CD4-positive, alpha-beta T cell (primary cell): Measurements from ENCODE around the gene RFX5. TPM values are rescaled to one million over a fixed set of nuclear protein-coding genes. Genes with fewer than 3 reads are reported as not detected.

Experiments used
- ATAC-seq: fragments of 200-7000 bp; cut with Tn5 transposase; one replicate; pipeline ENCODE4 v1.10.0; 2022; ENCODE audit warnings: mild to moderate bottlenecking; ENCODE audit not compliant: poor library complexity
- CTCF ChIA-PET: fragments of 350-600 bp; sonication (Branson Sonifier 250); formaldehyde crosslinking; loops from one replicate; lab custom pipeline; 2021; ENCODE audit warnings: antibody characterized with exemption, inconsistent platforms; lab: Charles Lee
- POLR2A ChIA-PET: fragments of 350-600 bp; sonication (Branson Sonifier 250); formaldehyde crosslinking; loops from one replicate; lab custom pipeline; 2021; ENCODE audit warnings: antibody characterized with exemption, inconsistent platforms; lab: Charles Lee
- DNase-seq, 14 experiments: peaks; one replicate each; pipeline ENCODE4 v3.0.0-alpha.2; 2013 to 2020; ENCODE audit warnings: mixed read lengths in 2 of 14
- H3K27ac ChIP-seq, 2 donors: one replicate each; pipeline versions ENCODE4 v1.5.1 to v1.7.0; 2013; ENCODE audit warnings: low read length in 2 of 2, low read depth in 1 of 2, mild to moderate bottlenecking in 1 of 2
- H3K27me3 ChIP-seq, 2 experiments: 1 replicate in 1 of 2; 2 replicates in 1 of 2; pipeline versions ENCODE4 v1.6.1 to v1.7.0; 2013; ENCODE audit warnings: low read length in 2 of 2, control low read depth in 1 of 2, mild to moderate bottlenecking in 1 of 2, moderate library complexity in 1 of 2; ENCODE audit not compliant: insufficient read depth in 2 of 2, control insufficient read depth in 1 of 2
- H3K36me3 ChIP-seq: one replicate; pipeline ENCODE4 v1.6.1; 2013; ENCODE audit warnings: low read length, control low read depth; ENCODE audit not compliant: insufficient read depth
- H3K4me1 ChIP-seq: one replicate; pipeline ENCODE4 v1.6.1; 2013; ENCODE audit warnings: low read length, control low read depth; ENCODE audit not compliant: insufficient read depth
- H3K4me3 ChIP-seq: one replicate; pipeline ENCODE4 v1.5.1; 2013; ENCODE audit warnings: mild to moderate bottlenecking, low read length, moderate library complexity
- H3K9me3 ChIP-seq, 2 experiments: 1 replicate in 1 of 2; 2 replicates in 1 of 2; pipeline versions ENCODE4 v1.6.1 to v1.7.0; 2013; ENCODE audit warnings: low read length in 2 of 2, mild to moderate bottlenecking in 2 of 2, control low read depth in 1 of 2, moderate library complexity in 1 of 2; ENCODE audit not compliant: control insufficient read depth in 1 of 2, insufficient read depth in 1 of 2
- H3K27ac Mint-ChIP-seq: one replicate; pipeline ENCODE4 v1.8.0; 2020; ENCODE audit warnings: mixed read lengths
- H3K27me3 Mint-ChIP-seq: one replicate; pipeline ENCODE4 v1.8.0; 2021; ENCODE audit warnings: mixed read lengths
- H3K36me3 Mint-ChIP-seq: one replicate; pipeline ENCODE4 v1.8.0; 2021; ENCODE audit warnings: low read depth, mixed read lengths
- H3K4me1 Mint-ChIP-seq: one replicate; pipeline ENCODE4 v1.8.0; 2021; ENCODE audit warnings: low read depth, mixed read lengths
- H3K4me3 Mint-ChIP-seq: one replicate; pipeline ENCODE4 v1.8.0; 2020; ENCODE audit warnings: mild to moderate bottlenecking, mixed read lengths
- H3K9me3 Mint-ChIP-seq: one replicate; pipeline ENCODE4 v1.8.0; 2020; ENCODE audit warnings: mixed read lengths
- CTCF ChIP-seq: fragments of 200-600 bp; IDR thresholded peaks from one replicate; pipeline ENCODE4 v1.8.0; 2022; ENCODE audit warnings: antibody characterized with exemption, mild to moderate bottlenecking
- intact Hi-C, 2 experiments: fragments of 100-400 bp; cut with DNase I in 1 of 2; cut with micrococcal nuclease in 1 of 2; formaldehyde crosslinking; loops; one replicate each; pipeline versions ENCODE4 v1.15.1 to v1.9.0; 2023 to 2025; cut with DNase I, micrococcal nuclease
- total RNA-seq, 174 experiments: library from RNA in 2 of 174; stranded (reverse) in 2 of 174; gene quantifications; one replicate each; pipeline ENCODE4 v1.2.3 and lab custom pipeline; 2021 to 2026

RFX5 gene
- total RNA-seq, 2 experiments from 2014 or later = 62.0 to 65.7 TPM

- Mint-ChIP-seq H3K4me1 (peaks cover 30% of the 10 kb centered on the region), H3K9me3 (peaks cover 2% of the 10 kb centered on the region), H3K27me3 (no peaks in the 10 kb centered on the region), H3K27ac (peak overlapping the region; percentile 94), H3K36me3 (peaks cover 41% of the 10 kb centered on the region), H3K4me3 (peak overlapping the region; percentile 94)
- DNase-seq (no peak), ATAC-seq (no peak)
- peak overlapping the region; percentile 81 for H3K4me3 ChIP-seq
- ChIA-PET CTCF (interaction anchor here (1.6 kb wide), 1 partner anchor 47 kb away, joined by 5 read pairs; no protein-coding TSS in a partner anchor), POLR2A (interaction anchor here (1.0 to 1.8 kb wide), 7 partner anchors 21 to 248 kb away, joined by 3 to 16 read pairs (median 4); partner anchors contain the start of genes PI4KB, PSMB4, PSMD4 and ZNF687)
- H3K36me3 ChIP-seq = peaks cover 24% of the 10 kb centered on the region
- H3K27me3 ChIP-seq = no peaks in the 10 kb centered on the region
- TF ChIP-seq CTCF = no peak
- peak overlapping the region; percentile 97 to 98 for H3K27ac ChIP-seq
- intact Hi-C loops = loop anchor here (1.0 to 10.0 kb wide), 5 partner anchors 20 to 273 kb away; partner anchors contain the start of genes PI4KB (in 2 of the 2), GABPB2 (in 1 of the 2), PIP5K1A (in 1 of the 2) and PSMB4 (in 1 of the 2)
- H3K9me3 ChIP-seq = peaks cover 0 to 17% of the 10 kb centered on the region in 2 experiments
- H3K4me1 ChIP-seq = peaks cover 33% of the 10 kb centered on the region
These were observed 633 bp upstream of the RFX5 start for GRCh38 chr1:151347523-151348246.

GRCh38 chr1:151346082-151346768, 827 bp downstream of the RFX5 start:
- Histone ChIP-seq H3K36me3 (peaks cover 36% of the 10 kb centered on the region), H3K4me1 (peaks cover 33% of the 10 kb centered on the region), H3K9me3 (peaks cover 0 to 9% of the 10 kb centered on the region in 2 experiments), H3K4me3 (peak overlapping the region; percentile 81), H3K27ac (peak overlapping the region; percentile 97 to 98), H3K27me3 (no peaks in the 10 kb centered on the region)
- DNase-seq (peak in 4 of 14 experiments; percentile 6 to 50 (median 20)), ATAC-seq (no peak)
- H3K36me3 Mint-ChIP-seq = peaks cover 46% of the 10 kb centered on the region
- peaks cover 30% of the 10 kb centered on the region for H3K4me1 Mint-ChIP-seq
- H3K9me3 Mint-ChIP-seq = peaks cover 2% of the 10 kb centered on the region
- no peaks in the 10 kb centered on the region for H3K27me3 Mint-ChIP-seq
- peak overlapping the region; percentile 94 for H3K27ac Mint-ChIP-seq
- H3K4me3 Mint-ChIP-seq = peak overlapping the region; percentile 94
- ChIA-PET POLR2A (interaction anchor here (1.0 to 1.8 kb wide), 5 partner anchors 19 to 92 kb away, joined by 3 to 16 read pairs (median 11); partner anchors contain the start of genes PI4KB, PSMB4, PSMD4 and ZNF687), CTCF (interaction anchor here (1.6 kb wide), 1 partner anchor 45 kb away, joined by 5 read pairs; no protein-coding TSS in a partner anchor)
- TF ChIP-seq CTCF = no peak
- intact Hi-C loops = loop anchor here in 1 of 2 experiments (5.0 to 10.0 kb wide), 3 partner anchors 51 to 271 kb away; partner anchors contain the start of genes GABPB2, PIP5K1A, PSMB4 and VPS72

GRCh38 chr1:151344291-151344690, 2.8 kb downstream of the RFX5 start:
- no peak for ATAC-seq
- CTCF ChIA-PET = no interaction called here
- H3K27me3 ChIP-seq = no peaks in the 10 kb centered on the region
- peaks cover 33% of the 10 kb centered on the region for H3K4me1 ChIP-seq
- no peak for TF ChIP-seq CTCF
- H3K9me3 Mint-ChIP-seq = no peaks in the 10 kb centered on the region
- H3K27me3 Mint-ChIP-seq = no peaks in the 10 kb centered on the region
- peaks cover 36% of the 10 kb centered on the region for H3K36me3 ChIP-seq
- no peak overlapping the region for H3K4me3 ChIP-seq
- intact Hi-C loops = loop anchor here in 1 of 2 experiments (10.0 kb wide), 2 partner anchors 149 to 269 kb away; partner anchors contain the start of genes GABPB2, PIP5K1A and VPS72
- peaks cover 40% of the 10 kb centered on the region for H3K4me1 Mint-ChIP-seq
- DNase-seq = no peak
- no peaks in the 10 kb centered on the region for H3K9me3 ChIP-seq
- POLR2A ChIA-PET = no interaction called here
- H3K27ac Mint-ChIP-seq = no peak overlapping the region
- H3K27ac ChIP-seq = no peak overlapping the region
- H3K4me3 Mint-ChIP-seq = no peak overlapping the region
- H3K36me3 Mint-ChIP-seq = peaks cover 51% of the 10 kb centered on the region
